ENCODE measurements around the gene RBBP5.

RBBP5 gene

GRCh38 chr1:205129447-205130029 is 7.8 kb upstream of the RBBP5 start:
- no peak for FAIRE-seq

GRCh38 chr1:205128050-205128449 is 6.3 kb upstream of the RBBP5 start:
- FAIRE-seq, result no peak

- no peak for FAIRE-seq
Measured at GRCh38 chr1:205127646-205128045, 5.9 kb upstream of the RBBP5 start.

GRCh38 chr1:205124726-205125125 is 2.9 kb upstream of the RBBP5 start:
- no peak for FAIRE-seq

GRCh38 chr1:205122489-205122882 is 708 bp upstream of the RBBP5 start:
- no peak for FAIRE-seq

- FAIRE-seq, result no peak
Measured at GRCh38 chr1:205118752-205119151, 3.0 kb downstream of the RBBP5 start.

GRCh38 chr1:205111354-205111753 is 10.4 kb downstream of the RBBP5 start:
- no peak for FAIRE-seq

- FAIRE-seq, result no peak
Measured at GRCh38 chr1:205109711-205110110, 12.1 kb downstream of the RBBP5 start.

- no peak for FAIRE-seq
Measured at GRCh38 chr1:205109269-205109668, 12.5 kb downstream of the RBBP5 start.

- no peak for FAIRE-seq
Measured at GRCh38 chr1:205108464-205108863, 13.3 kb downstream of the RBBP5 start.

- FAIRE-seq, result no peak
Measured at GRCh38 chr1:205107327-205107726, 14.5 kb downstream of the RBBP5 start.

GRCh38 chr1:205102404-205102803 is 19.4 kb downstream of the RBBP5 start:
- no peak for FAIRE-seq

- no peak for FAIRE-seq
Measured at GRCh38 chr1:205098242-205098641, 23.5 kb downstream of the RBBP5 start.

GRCh38 chr1:205095422-205095821 is 26.4 kb downstream of the RBBP5 start:
- no peak for FAIRE-seq

GRCh38 chr1:205091043-205091740 is 30.6 kb downstream of the RBBP5 start:
- FAIRE-seq, result no peak

- no peak for FAIRE-seq
Measured at GRCh38 chr1:205088341-205088740, 33.4 kb downstream of the RBBP5 start.

- FAIRE-seq, result no peak
Measured at GRCh38 chr1:205084360-205084759, 37.4 kb downstream of the RBBP5 start, which contains the start of gene TMEM81. Gene TMEM81, minus strand, starts transcription at chr1:205084460. Its CDS starts 140 bp downstream, at chr1:205084320.

GRCh38 chr1:205082431-205082830 is 39.3 kb downstream of the RBBP5 start:
- no peak for FAIRE-seq

- FAIRE-seq, result no peak
Measured at GRCh38 chr1:205077934-205078311, 43.9 kb downstream of the RBBP5 start.

- FAIRE-seq, result no peak
Measured at GRCh38 chr1:205077158-205077933, 44.4 kb downstream of the RBBP5 start.

- no peak for FAIRE-seq
Measured at GRCh38 chr1:205076245-205076761, 45.5 kb downstream of the RBBP5 start.

- FAIRE-seq, result no peak
Measured at GRCh38 chr1:205075642-205076155, 46.1 kb downstream of the RBBP5 start.

GRCh38 chr1:205074513-205074912 is 47.3 kb downstream of the RBBP5 start:
- no peak for FAIRE-seq
